Sigmoid colon (tissue), 7 donors: Measurements from ENCODE around the gene ABHD3. TPM values are rescaled to one million over a fixed set of nuclear protein-coding genes. Genes with fewer than 3 reads are reported as not detected.
"Not testable (repeated sequence)": the region's sequence is repeated elsewhere in the genome, so short reads cannot be mapped to it uniquely, and the experiment has no call there.

Source experiments
- DNase-seq: peaks from one replicate; pipeline ENCODE4 v3.0.0-alpha.2; 2019
- H3K27ac ChIP-seq, 4 donors: fragments of 200-600 bp; sonication (generic); one replicate each; pipeline ENCODE4 v1.5.1; 2016 to 2019; ENCODE audit warnings: mild to moderate bottlenecking in 1 of 4
- H3K27me3 ChIP-seq, 3 donors: fragments of 200-600 bp; sonication (generic); one replicate each; pipeline ENCODE4 v1.5.1; 2019; ENCODE audit warnings: mild to moderate bottlenecking in 1 of 3
- H3K36me3 ChIP-seq, 4 donors: fragments of 200-600 bp; sonication (generic); one replicate each; pipeline ENCODE4 v1.5.1; 2016 to 2019
- H3K4me1 ChIP-seq, 4 donors: fragments of 200-600 bp; sonication (generic); one replicate each; pipeline ENCODE4 v1.5.1; 2017 to 2019
- H3K4me3 ChIP-seq, 4 donors: fragments of 200-600 bp; sonication (generic); one replicate each; pipeline ENCODE4 v1.5.1; 2017 to 2019; ENCODE audit warnings: mild to moderate bottlenecking in 2 of 4, moderate library complexity in 1 of 4
- H3K9me3 ChIP-seq, 4 donors: fragments of 200-600 bp in 3 of 4; sonication (generic) in 3 of 4; one replicate each; pipeline versions ENCODE4 v1.5.1 to v1.6.1; 2013 to 2019
- CTCF ChIP-seq, 4 experiments: fragments of 450-650 bp in 3 of 4; fragments of 200-600 bp in 1 of 4; IDR thresholded peaks; one replicate each; pipeline ENCODE4 v1.5.1; 2016 to 2019; ENCODE audit warnings: antibody characterized with exemption in 4 of 4, mild to moderate bottlenecking in 3 of 4, moderate library complexity in 2 of 4
- EP300 ChIP-seq, 4 donors: sonication (generic); formaldehyde crosslinking; IDR thresholded peaks; one replicate each; pipeline ENCODE4 v1.6.1; 2017; ENCODE audit warnings: antibody characterized with exemption in 4 of 4
- POLR2A ChIP-seq, 2 donors: fragments of 450-650 bp; IDR thresholded peaks; one replicate each; pipeline ENCODE4 v1.6.1; 2016; ENCODE audit warnings: antibody characterized with exemption in 2 of 2, mild to moderate bottlenecking in 2 of 2, moderate library complexity in 2 of 2
- POLR2AphosphoS5 ChIP-seq, 4 donors: sonication (generic); formaldehyde crosslinking; IDR thresholded peaks; one replicate each; pipeline ENCODE4 v1.6.1; 2017; ENCODE audit warnings: antibody characterized with exemption in 4 of 4
- WGBS, 2 donors: extraction: QIAGEN DNeasy Blood & Tissue Kit; methylation state at CpG; one replicate each; pipeline ENCODE4 v1.1.7; 2013; 5-methylcytosine and 5-hydroxymethylcytosine counted together
- intact Hi-C: fragments of 100-400 bp; cut with DNase I; formaldehyde crosslinking; loops from one replicate; pipeline ENCODE4 v1.15.1; 2023
- polyA plus RNA-seq, 3 donors: library from polyadenylated mRNA; stranded (reverse); fragments of 200-250 nt; gene quantifications; one replicate each; pipeline ENCODE4 v1.2.3, GENCODE V29; 2013
- total RNA-seq, 4 donors: library from RNA; depleted of rRNA; stranded (reverse); fragments of >200 nt; gene quantifications; one replicate each; pipeline ENCODE4 v1.1.0, GENCODE V29; 2016
- donor health status: healthy with polysubstance abuse.
- donor health status: Bipolar disorder and iron deficiency.
- donor health status: healthy.

Gene ABHD3
- total and polyA plus RNA-seq, 7 donors, result 7.2 to 72.8 (median 11.7) TPM

- Histone ChIP-seq H3K36me3 (peaks cover 0 to 8% (median 0%) of the 10 kb centered on the region in 4 donors), H3K27me3 (no peaks in the 10 kb centered on the region), H3K4me3 (peak within 1 kb of the TSS; percentile 41 to 69 (median 63)), H3K27ac (peak within 1 kb of the TSS; percentile 76 to 83 (median 78)), H3K9me3 (no peaks in the 10 kb centered on the region), H3K4me1 (peaks cover 0 to 22% (median 15%) of the 10 kb centered on the region in 4 donors)
- intact Hi-C loops, result loop anchor here (1.0 to 5.0 kb wide), 3 partner anchors 12 to 235 kb away; partner anchors contain the start of genes ESCO1 and MIB1
- TF ChIP-seq EP300 (IDR thresholded peaks at IDR 0.05), result no peak
- no peak for TF ChIP-seq POLR2A (IDR thresholded peaks at IDR 0.05)
- peak; percentile 69 to 92 (median 90) for TF ChIP-seq CTCF (IDR thresholded peaks at IDR 0.05)
- peak; percentile 41 to 77 (median 71) for TF ChIP-seq POLR2AphosphoS5 (IDR thresholded peaks at IDR 0.05)
- 0% methylated on average over 59 of the region's 59 CpGs for WGBS, 2 donors
- peak; percentile 89 for DNase-seq
Observed at GRCh38 chr18:21612125-21613039, 92.2 kb downstream of the ABHD3 start, which contains the start of gene SNRPD1. Gene SNRPD1 (plus strand): TSS chr18:21612314. CDS start chr18:21612430, 116 bp downstream.

- not testable (repeated sequence) for H3K36me3 ChIP-seq, H3K27me3 ChIP-seq, H3K9me3 ChIP-seq, DNase-seq
- Histone ChIP-seq H3K27ac (peak overlapping the region; percentile 76 to 83 (median 78)), H3K4me1 (peaks cover 0 to 22% (median 15%) of the 10 kb centered on the region in 4 donors), H3K4me3 (peak overlapping the region; percentile 41 to 69 (median 63))
- WGBS, 2 donors, result 57 to 64% methylated on average over 30 of the region's 30 CpGs
- intact Hi-C loops, result loop anchor here (1.0 to 5.0 kb wide), 3 partner anchors 11 to 236 kb away; partner anchors contain the start of genes ESCO1 and MIB1
Observed at GRCh38 chr18:21611401-21612124, 93.0 kb downstream of the ABHD3 start.

DNA sequence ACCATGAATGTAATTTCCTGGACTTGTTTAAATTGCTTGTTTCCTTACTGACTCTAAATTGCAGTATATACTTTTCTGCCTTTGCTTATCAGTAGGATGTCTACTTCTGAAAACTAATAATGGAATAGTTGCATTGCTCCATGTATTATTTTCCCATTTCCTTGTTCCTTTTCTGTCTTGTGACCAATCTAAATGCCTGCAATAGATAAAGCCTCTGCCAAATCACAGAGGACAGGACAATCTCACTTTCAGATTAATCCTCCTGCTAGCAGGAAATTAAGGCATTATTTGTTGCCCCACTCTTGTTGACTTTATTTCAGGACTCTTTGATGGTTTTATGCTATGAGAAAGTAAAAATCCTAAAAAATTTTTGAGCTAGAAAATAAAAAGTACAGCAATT lies 99.4 kb downstream of the ABHD3 start:
- no peak for DNase-seq
- intact Hi-C loops, result loop anchor here (10.0 kb wide), 1 partner anchor 490 kb away; the partner anchor contains the start of gene ROCK1
- Histone ChIP-seq H3K36me3 (no peaks in the 10 kb centered on the region), H3K4me1 (no peaks in the 10 kb centered on the region), H3K27ac (no peak overlapping the region), H3K9me3 (no peaks in the 10 kb centered on the region), H3K4me3 (no peak overlapping the region), H3K27me3 (no peaks in the 10 kb centered on the region)
- no peak for TF ChIP-seq CTCF (IDR thresholded peaks at IDR 0.05)
- TF ChIP-seq POLR2A (IDR thresholded peaks at IDR 0.05), result no peak
- TF ChIP-seq EP300 (IDR thresholded peaks at IDR 0.05), result no peak
- TF ChIP-seq POLR2AphosphoS5 (IDR thresholded peaks at IDR 0.05), result no peak

- DNase-seq, result no peak
- no peaks in the 10 kb centered on the region for H3K9me3 ChIP-seq
- H3K36me3 ChIP-seq, result no peaks in the 10 kb centered on the region
- 26 to 56% methylated on average over 2 of the region's 2 CpGs for WGBS, 2 donors
- TF ChIP-seq EP300 (IDR thresholded peaks at IDR 0.05), result no peak
- no peak for TF ChIP-seq CTCF (IDR thresholded peaks at IDR 0.05)
- no peak for TF ChIP-seq POLR2A (IDR thresholded peaks at IDR 0.05)
- TF ChIP-seq POLR2AphosphoS5 (IDR thresholded peaks at IDR 0.05), result no peak
- no peak overlapping the region for H3K4me3 ChIP-seq
- no peaks in the 10 kb centered on the region for H3K27me3 ChIP-seq
- no peaks in the 10 kb centered on the region for H3K4me1 ChIP-seq
- no peak overlapping the region for H3K27ac ChIP-seq
- intact Hi-C loops, result loop anchor here (10.0 kb wide), 1 partner anchor 490 kb away; the partner anchor contains the start of gene ROCK1
Observed at GRCh38 chr18:21604671-21605070, 99.9 kb downstream of the ABHD3 start.

DNA sequence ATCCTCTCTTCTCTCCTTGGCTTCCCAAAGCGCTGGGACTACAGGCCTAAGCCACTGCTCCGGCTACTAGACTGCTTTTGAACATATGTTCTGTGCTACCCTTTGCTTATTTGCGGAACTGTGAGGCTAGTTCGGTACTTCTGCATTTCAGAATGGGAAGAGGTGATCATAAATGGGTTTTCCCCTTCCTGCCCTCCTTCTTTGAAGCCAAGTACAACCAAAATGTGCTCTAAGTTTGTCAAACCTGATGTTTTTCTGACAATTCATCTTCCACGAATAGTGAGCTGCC lies 102.3 kb downstream of the ABHD3 start:
- intact Hi-C loops, result loop anchor here (10.0 kb wide), 1 partner anchor 487 kb away; the partner anchor contains the start of gene ROCK1
- no peak for DNase-seq
- H3K4me1 ChIP-seq, result peaks cover 0 to 23% (median 14%) of the 10 kb centered on the region in 4 donors
- no peak overlapping the region for H3K27ac ChIP-seq
- WGBS, 2 donors, result 66 to 84% methylated on average over 5 of the region's 5 CpGs
- no peaks in the 10 kb centered on the region for H3K9me3 ChIP-seq
- H3K27me3 ChIP-seq, result no peaks in the 10 kb centered on the region
- TF ChIP-seq POLR2AphosphoS5 (IDR thresholded peaks at IDR 0.05), result no peak
- TF ChIP-seq EP300 (IDR thresholded peaks at IDR 0.05), result no peak
- TF ChIP-seq POLR2A (IDR thresholded peaks at IDR 0.05), result no peak
- TF ChIP-seq CTCF (IDR thresholded peaks at IDR 0.05), result no peak
- no peaks in the 10 kb centered on the region for H3K36me3 ChIP-seq
- no peak overlapping the region for H3K4me3 ChIP-seq
